ENCODE measurements around the gene FGF12.

The FGF12 gene

DNA sequence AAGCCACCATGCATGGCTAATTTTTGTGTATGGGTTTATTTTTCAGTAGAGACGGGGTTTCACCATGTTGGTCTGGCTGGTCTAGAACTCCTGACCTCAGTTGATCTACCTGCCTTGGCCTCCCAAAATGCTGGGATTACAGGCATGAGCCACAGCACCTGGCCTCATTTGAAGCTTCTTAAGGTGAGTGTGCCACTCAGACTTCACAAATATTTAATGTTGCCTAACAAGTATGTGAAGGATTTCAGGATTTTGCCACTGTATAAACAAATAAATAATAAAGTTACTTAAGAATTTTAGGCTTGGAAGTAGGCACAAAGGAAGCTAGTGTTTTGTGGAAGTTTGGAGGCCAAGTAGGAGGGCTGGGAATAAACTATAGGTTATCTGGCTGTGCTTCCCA, 73.5 kb downstream of the FGF12 start:
- no peak overlapping the region for H3K4me3 ChIP-seq (ENCODE audit: low read depth, low read length)
- TF ChIP-seq, protein P1, sequence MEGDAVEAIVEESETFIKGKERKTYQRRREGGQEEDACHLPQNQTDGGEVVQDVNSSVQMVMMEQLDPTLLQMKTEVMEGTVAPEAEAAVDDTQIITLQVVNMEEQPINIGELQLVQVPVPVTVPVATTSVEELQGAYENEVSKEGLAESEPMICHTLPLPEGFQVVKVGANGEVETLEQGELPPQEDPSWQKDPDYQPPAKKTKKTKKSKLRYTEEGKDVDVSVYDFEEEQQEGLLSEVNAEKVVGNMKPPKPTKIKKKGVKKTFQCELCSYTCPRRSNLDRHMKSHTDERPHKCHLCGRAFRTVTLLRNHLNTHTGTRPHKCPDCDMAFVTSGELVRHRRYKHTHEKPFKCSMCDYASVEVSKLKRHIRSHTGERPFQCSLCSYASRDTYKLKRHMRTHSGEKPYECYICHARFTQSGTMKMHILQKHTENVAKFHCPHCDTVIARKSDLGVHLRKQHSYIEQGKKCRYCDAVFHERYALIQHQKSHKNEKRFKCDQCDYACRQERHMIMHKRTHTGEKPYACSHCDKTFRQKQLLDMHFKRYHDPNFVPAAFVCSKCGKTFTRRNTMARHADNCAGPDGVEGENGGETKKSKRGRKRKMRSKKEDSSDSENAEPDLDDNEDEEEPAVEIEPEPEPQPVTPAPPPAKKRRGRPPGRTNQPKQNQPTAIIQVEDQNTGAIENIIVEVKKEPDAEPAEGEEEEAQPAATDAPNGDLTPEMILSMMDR (IDR thresholded peaks at IDR 0.05; ENCODE audit: low read depth, low read length), result no peak
- DNase-seq (ENCODE audit: low read depth, low spot score), result no peak
- in situ Hi-C loops (cut with HindIII; ENCODE audit: low sequenced_read_pairs), result no loop called here

DNA sequence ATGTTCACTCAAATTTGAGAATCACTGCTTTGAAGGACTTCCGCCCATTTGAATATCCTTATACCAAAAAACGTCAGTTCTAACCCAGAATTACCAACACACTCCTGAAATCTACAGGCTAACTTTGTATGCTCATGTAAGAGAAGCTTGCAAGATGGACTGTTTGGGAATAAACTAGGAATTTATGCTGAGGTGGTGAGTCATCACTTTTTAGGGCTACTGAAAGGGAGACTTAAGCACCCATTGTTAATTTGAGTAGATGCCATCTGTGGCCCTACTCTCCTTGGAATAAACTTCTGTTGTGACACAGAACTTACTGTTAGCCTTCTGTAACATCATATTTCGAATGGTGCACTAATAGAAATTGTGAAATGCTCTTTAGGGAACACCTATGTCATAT, 74.6 kb downstream of the FGF12 start:
- DNase-seq (ENCODE audit: low read depth, low spot score), result no peak
- TF ChIP-seq, protein P1 (IDR thresholded peaks at IDR 0.05; ENCODE audit: low read depth, low read length), result no peak
- no peak overlapping the region for H3K4me3 ChIP-seq (ENCODE audit: low read depth, low read length)
- in situ Hi-C loops (cut with HindIII; ENCODE audit: low sequenced_read_pairs), result no loop called here

DNA sequence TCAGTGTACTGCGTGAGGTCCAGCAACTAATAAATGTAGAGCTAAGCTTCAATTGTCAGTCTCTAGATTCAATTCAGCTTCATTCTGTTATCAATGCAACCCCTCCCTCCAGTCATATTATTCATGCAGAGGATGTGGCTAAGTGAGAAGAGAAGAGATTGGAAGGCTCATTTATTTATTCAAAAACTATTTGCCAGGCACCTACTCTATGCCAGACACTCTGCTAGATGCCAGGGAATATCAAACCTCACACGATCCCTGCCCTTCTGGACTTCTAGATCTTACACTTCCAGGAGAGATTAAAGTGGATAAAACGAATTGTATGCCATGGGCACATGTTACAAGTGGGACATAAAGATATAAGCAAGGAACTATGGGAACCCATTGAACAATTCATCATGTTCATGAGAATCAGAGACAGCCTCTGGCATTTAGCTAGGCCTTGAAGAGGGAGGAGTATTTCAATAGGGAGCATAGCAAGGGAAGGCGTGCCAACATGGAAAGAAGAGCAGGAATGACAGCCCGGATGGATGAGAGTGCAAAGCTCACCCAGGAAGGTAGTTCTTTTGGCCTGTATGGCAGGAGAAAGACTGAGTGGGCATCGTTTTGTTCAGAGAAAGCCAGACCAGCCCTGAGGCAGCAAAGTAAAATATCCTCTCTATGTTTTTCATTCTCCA, 75.4 kb downstream of the FGF12 start:
- no peak for DNase-seq (ENCODE audit: low read depth, low spot score)
- no peak overlapping the region for H3K4me3 ChIP-seq (ENCODE audit: low read depth, low read length)
- in situ Hi-C loops (cut with HindIII; ENCODE audit: low sequenced_read_pairs), result no loop called here
- TF ChIP-seq, protein P1 (IDR thresholded peaks at IDR 0.05; ENCODE audit: low read depth, low read length), result no peak

DNA sequence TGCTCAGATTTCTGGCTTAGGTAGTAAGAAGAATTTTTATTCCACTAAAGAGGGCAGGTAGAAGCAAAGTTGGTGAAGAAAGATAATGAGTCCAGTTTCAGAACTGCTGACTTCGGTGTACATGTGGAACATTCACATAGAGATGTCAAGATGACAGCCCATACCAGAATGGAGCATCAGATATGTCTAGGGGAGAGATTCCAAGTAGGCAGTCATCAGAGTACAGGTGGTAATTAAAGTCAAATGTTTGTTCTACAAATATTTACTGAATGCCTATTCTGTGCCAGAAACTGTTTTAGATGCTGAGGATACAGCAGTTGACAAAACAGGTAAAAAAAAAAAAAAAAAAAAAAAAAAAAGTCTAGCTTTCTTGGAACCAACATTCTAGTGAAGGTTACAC, 81.9 kb downstream of the FGF12 start:
- in situ Hi-C loops (cut with HindIII; ENCODE audit: low sequenced_read_pairs), result no loop called here
- no peak for DNase-seq (ENCODE audit: low read depth, low spot score)
- no peak overlapping the region for H3K4me3 ChIP-seq (ENCODE audit: low read depth, low read length)
- TF ChIP-seq, protein P1 (IDR thresholded peaks at IDR 0.05; ENCODE audit: low read depth, low read length), result no peak

DNA sequence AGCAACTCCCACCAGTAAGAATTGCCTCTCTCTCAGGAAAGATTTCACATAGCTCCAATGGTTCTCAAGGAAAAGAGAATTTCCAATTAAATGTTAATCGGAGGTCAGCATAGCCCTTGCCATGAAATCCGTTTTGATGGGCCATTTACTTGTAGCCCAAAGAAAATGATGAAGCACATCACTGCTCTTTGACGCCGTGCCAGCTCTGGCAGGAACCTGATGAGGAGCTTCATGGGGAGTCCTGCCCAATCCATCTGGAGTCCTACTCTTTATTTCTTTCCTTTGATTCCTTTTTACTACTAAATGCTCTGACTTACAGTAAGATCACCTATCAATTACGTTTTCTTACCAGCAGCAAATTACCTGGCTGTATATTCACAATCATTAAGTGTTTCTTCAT, 84.7 kb downstream of the FGF12 start:
- no peak for DNase-seq (ENCODE audit: low read depth, low spot score)
- no peak overlapping the region for H3K4me3 ChIP-seq (ENCODE audit: low read depth, low read length)
- in situ Hi-C loops (cut with HindIII; ENCODE audit: low sequenced_read_pairs), result no loop called here
- TF ChIP-seq, protein P1 (IDR thresholded peaks at IDR 0.05; ENCODE audit: low read depth, low read length), result no peak

DNA sequence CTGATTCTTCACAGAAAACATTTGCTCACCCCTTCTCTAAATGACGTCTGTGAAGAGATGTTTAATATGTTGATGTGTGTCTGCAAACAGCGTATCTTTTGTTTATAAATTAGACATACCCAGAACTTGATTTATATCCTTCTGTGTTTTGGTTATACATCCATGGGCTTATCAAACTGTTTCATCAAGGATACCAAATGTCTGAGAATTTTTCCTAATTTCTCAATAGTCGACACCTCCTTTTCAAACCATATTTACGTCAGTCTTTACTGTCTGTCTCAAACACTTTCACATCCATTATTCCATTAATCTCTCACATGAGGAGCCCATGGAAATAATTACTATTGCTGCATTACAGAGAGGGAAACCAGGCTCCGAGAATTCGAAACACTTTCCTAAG, 85.4 kb downstream of the FGF12 start:
- TF ChIP-seq, protein P1 (IDR thresholded peaks at IDR 0.05; ENCODE audit: low read depth, low read length), result no peak
- no peak for DNase-seq (ENCODE audit: low read depth, low spot score)
- H3K4me3 ChIP-seq (ENCODE audit: low read depth, low read length), result no peak overlapping the region
- in situ Hi-C loops (cut with HindIII; ENCODE audit: low sequenced_read_pairs), result no loop called here
